ELF-1 (cell line): ENCODE results near the gene FIBCD1.
"Not testable (repeated sequence)": the region's sequence is repeated elsewhere in the genome, so short reads cannot be mapped to it uniquely, and the experiment has no call there.

ENCODE experiments used
- DNase-seq: peaks from one replicate; pipeline ENCODE4 v3.0.0-alpha.2; 2016; ENCODE audit warnings: low read depth, low spot score

Gene FIBCD1

GRCh38 chr9:130954925-130955324 is 15.9 kb upstream of the FIBCD1 start:
- not testable (repeated sequence) for DNase-seq

- no peak for DNase-seq
These were observed 15.3 kb upstream of the FIBCD1 start for GRCh38 chr9:130954317-130954716.

GRCh38 chr9:130952065-130952762 is 13.2 kb upstream of the FIBCD1 start:
- DNase-seq: no peak

- no peak for DNase-seq
These were observed 10.9 kb upstream of the FIBCD1 start for GRCh38 chr9:130950039-130950311.

- DNase-seq: no peak
These were observed 10.4 kb upstream of the FIBCD1 start for GRCh38 chr9:130949188-130950038.

- DNase-seq: no peak
These were observed 9.2 kb upstream of the FIBCD1 start for GRCh38 chr9:130948266-130948665.

- no peak for DNase-seq
These were observed 8.6 kb upstream of the FIBCD1 start for GRCh38 chr9:130947618-130948140.

GRCh38 chr9:130946766-130947617 is 7.9 kb upstream of the FIBCD1 start:
- DNase-seq: no peak

- DNase-seq: no peak
These were observed 6.1 kb upstream of the FIBCD1 start for GRCh38 chr9:130945173-130945572.

GRCh38 chr9:130944510-130945058 is 5.5 kb upstream of the FIBCD1 start:
- no peak for DNase-seq

- DNase-seq: no peak
These were observed 4.7 kb upstream of the FIBCD1 start for GRCh38 chr9:130943777-130944176.

- no peak for DNase-seq
These were observed 4.2 kb upstream of the FIBCD1 start for GRCh38 chr9:130943221-130943620.

GRCh38 chr9:130942679-130943078 is 3.6 kb upstream of the FIBCD1 start:
- no peak for DNase-seq

- no peak for DNase-seq
These were observed 3.0 kb upstream of the FIBCD1 start for GRCh38 chr9:130942084-130942483.

GRCh38 chr9:130940693-130941576 is 1.9 kb upstream of the FIBCD1 start:
- DNase-seq: peak; percentile 94

GRCh38 chr9:130940027-130940549 is 1.0 kb upstream of the FIBCD1 start:
- no peak for DNase-seq

GRCh38 chr9:130939405-130940026 is 469 bp upstream of the FIBCD1 start:
- no peak for DNase-seq

- DNase-seq: no peak
These were observed 829 bp downstream of the FIBCD1 start for GRCh38 chr9:130938184-130938651.

- DNase-seq: no peak
These were observed 1.6 kb downstream of the FIBCD1 start for GRCh38 chr9:130937146-130938076.
